Stimulated activated effector memory CD8-positive, alpha-beta T cell treated with anti-CD3 and anti-CD28 coated beads, Interleukin-12 subunit alpha, Interleukin-12 subunit beta, amount 100 ng/mL, for 72 hours (primary cell): ENCODE data around the gene FBN2.
"Not testable (repeated sequence)": the region's sequence is repeated elsewhere in the genome, so short reads cannot be mapped to it uniquely, and the experiment has no call there.

Source experiments
- ATAC-seq: fragments of 150-1000 bp; cut with Tn5 transposase; 2 replicates; pipeline ENCODE4 v1.10.0; 2021
- DNase-seq, 2 donors: peaks; one replicate each; pipeline ENCODE4 v3.0.0; 2021 to 2022; ENCODE audit warnings: low spot score in 2 of 2
- H3K27ac Mint-ChIP-seq: one replicate; pipeline ENCODE4 v1.8.0; 2022; ENCODE audit warnings: mild to moderate bottlenecking, mixed read lengths
- H3K36me3 Mint-ChIP-seq: one replicate; pipeline ENCODE4 v1.8.0; 2022; ENCODE audit warnings: mild to moderate bottlenecking, mixed read lengths
- H3K4me1 Mint-ChIP-seq: one replicate; pipeline ENCODE4 v1.8.0; 2022; ENCODE audit warnings: mixed read lengths
- H3K4me3 Mint-ChIP-seq: one replicate; pipeline ENCODE4 v1.8.0; 2022; ENCODE audit warnings: mild to moderate bottlenecking, mixed read lengths
- H3K9me3 Mint-ChIP-seq: one replicate; pipeline ENCODE4 v1.8.0; 2022; ENCODE audit warnings: mixed read lengths

The FBN2 gene

GRCh38 chr5:128512894-128513293, 25.2 kb downstream of the FBN2 start:
- no peak for ATAC-seq
- Mint-ChIP-seq H3K4me1 (no peaks in the 10 kb centered on the region), H3K9me3 (peaks cover 14% of the 10 kb centered on the region), H3K36me3 (no peaks in the 10 kb centered on the region), H3K4me3 (no peak overlapping the region), H3K27ac (no peak overlapping the region)
- DNase-seq, result no peak

GRCh38 chr5:128506643-128507042, 31.4 kb downstream of the FBN2 start:
- DNase-seq (no peak), ATAC-seq (no peak)
- no peaks in the 10 kb centered on the region for H3K4me1 Mint-ChIP-seq
- H3K27ac Mint-ChIP-seq, result no peak overlapping the region
- peaks cover 22% of the 10 kb centered on the region for H3K9me3 Mint-ChIP-seq
- H3K4me3 Mint-ChIP-seq, result no peak overlapping the region
- H3K36me3 Mint-ChIP-seq, result no peaks in the 10 kb centered on the region

GRCh38 chr5:128503727-128504126, 34.3 kb downstream of the FBN2 start:
- not testable (repeated sequence) for H3K27ac Mint-ChIP-seq, H3K36me3 Mint-ChIP-seq, DNase-seq, ATAC-seq, H3K4me3 Mint-ChIP-seq, H3K4me1 Mint-ChIP-seq
- peaks cover 12% of the 10 kb centered on the region for H3K9me3 Mint-ChIP-seq

GRCh38 chr5:128498844-128499455, 39.1 kb downstream of the FBN2 start:
- no peaks in the 10 kb centered on the region for H3K36me3 Mint-ChIP-seq
- ATAC-seq, result no peak
- H3K9me3 Mint-ChIP-seq, result peaks cover 10% of the 10 kb centered on the region
- no peaks in the 10 kb centered on the region for H3K4me1 Mint-ChIP-seq
- DNase-seq, result no peak
- H3K27ac Mint-ChIP-seq, result no peak overlapping the region
- no peak overlapping the region for H3K4me3 Mint-ChIP-seq

- H3K36me3 Mint-ChIP-seq, result no peaks in the 10 kb centered on the region
- ATAC-seq (no peak), DNase-seq (no peak)
- no peaks in the 10 kb centered on the region for H3K4me1 Mint-ChIP-seq
- no peak overlapping the region for H3K4me3 Mint-ChIP-seq
- H3K27ac Mint-ChIP-seq, result no peak overlapping the region
- H3K9me3 Mint-ChIP-seq, result peaks cover 8% of the 10 kb centered on the region
Observed at GRCh38 chr5:128494516-128494915, 43.5 kb downstream of the FBN2 start.

- Mint-ChIP-seq H3K4me1 (no peaks in the 10 kb centered on the region), H3K9me3 (peaks cover 8% of the 10 kb centered on the region), H3K27ac (no peak overlapping the region), H3K4me3 (no peak overlapping the region), H3K36me3 (no peaks in the 10 kb centered on the region)
- DNase-seq (no peak), ATAC-seq (no peak)
Observed at GRCh38 chr5:128493657-128494329, 44.3 kb downstream of the FBN2 start.

GRCh38 chr5:128491291-128491690, 46.8 kb downstream of the FBN2 start:
- Mint-ChIP-seq H3K9me3 (peaks cover 8% of the 10 kb centered on the region), H3K36me3 (no peaks in the 10 kb centered on the region), H3K27ac (no peak overlapping the region), H3K4me1 (no peaks in the 10 kb centered on the region), H3K4me3 (no peak overlapping the region)
- ATAC-seq (no peak), DNase-seq (no peak)

GRCh38 chr5:128490761-128491160, 47.3 kb downstream of the FBN2 start:
- Mint-ChIP-seq H3K36me3 (no peaks in the 10 kb centered on the region), H3K4me3 (no peak overlapping the region), H3K9me3 (peaks cover 8% of the 10 kb centered on the region), H3K4me1 (no peaks in the 10 kb centered on the region), H3K27ac (no peak overlapping the region)
- no peak for DNase-seq
- no peak for ATAC-seq

GRCh38 chr5:128487041-128487440, 51.0 kb downstream of the FBN2 start:
- Mint-ChIP-seq H3K27ac (no peak overlapping the region), H3K36me3 (no peaks in the 10 kb centered on the region), H3K4me1 (no peaks in the 10 kb centered on the region), H3K9me3 (no peaks in the 10 kb centered on the region), H3K4me3 (no peak overlapping the region)
- DNase-seq (no peak), ATAC-seq (no peak)

- DNase-seq, result no peak
- Mint-ChIP-seq H3K4me3 (no peak overlapping the region), H3K4me1 (no peaks in the 10 kb centered on the region), H3K27ac (no peak overlapping the region), H3K36me3 (no peaks in the 10 kb centered on the region), H3K9me3 (peaks cover 3% of the 10 kb centered on the region)
- no peak for ATAC-seq
Observed at GRCh38 chr5:128483738-128484137, 54.3 kb downstream of the FBN2 start.

- ATAC-seq (no peak), DNase-seq (no peak)
- Mint-ChIP-seq H3K4me3 (no peak overlapping the region), H3K27ac (no peak overlapping the region), H3K9me3 (peaks cover 3% of the 10 kb centered on the region), H3K36me3 (no peaks in the 10 kb centered on the region), H3K4me1 (no peaks in the 10 kb centered on the region)
Observed at GRCh38 chr5:128480906-128481633, 57.0 kb downstream of the FBN2 start.

- DNase-seq, result no peak
- H3K9me3 Mint-ChIP-seq, result peaks cover 3% of the 10 kb centered on the region
- H3K27ac Mint-ChIP-seq, result no peak overlapping the region
- no peak for ATAC-seq
- H3K36me3 Mint-ChIP-seq, result no peaks in the 10 kb centered on the region
- H3K4me1 Mint-ChIP-seq, result no peaks in the 10 kb centered on the region
- no peak overlapping the region for H3K4me3 Mint-ChIP-seq
Observed at GRCh38 chr5:128480158-128480557, 57.9 kb downstream of the FBN2 start.

- Mint-ChIP-seq H3K4me3 (no peak overlapping the region), H3K9me3 (peaks cover 3% of the 10 kb centered on the region), H3K36me3 (no peaks in the 10 kb centered on the region), H3K27ac (no peak overlapping the region), H3K4me1 (no peaks in the 10 kb centered on the region)
- DNase-seq (no peak), ATAC-seq (no peak)
Observed at GRCh38 chr5:128478386-128479368, 59.4 kb downstream of the FBN2 start.

GRCh38 chr5:128477944-128478343, 60.1 kb downstream of the FBN2 start:
- no peak for ATAC-seq
- H3K27ac Mint-ChIP-seq, result no peak overlapping the region

GRCh38 chr5:128475693-128476092, 62.4 kb downstream of the FBN2 start:
- Mint-ChIP-seq H3K4me1 (no peaks in the 10 kb centered on the region), H3K27ac (no peak overlapping the region), H3K4me3 (no peak overlapping the region), H3K36me3 (no peaks in the 10 kb centered on the region), H3K9me3 (peaks cover 3% of the 10 kb centered on the region)
- ATAC-seq, result no peak
- DNase-seq, result no peak

More at GRCh38 chr5:128477944-128478343, 60.1 kb downstream of the FBN2 start:
- Mint-ChIP-seq H3K4me3 (no peak overlapping the region), H3K36me3 (no peaks in the 10 kb centered on the region), H3K4me1 (no peaks in the 10 kb centered on the region), H3K9me3 (peaks cover 3% of the 10 kb centered on the region)
- DNase-seq, result no peak
